Measurements from ENCODE around the gene PMEL. TPM values are rescaled to one million over a fixed set of nuclear protein-coding genes. Genes with fewer than 3 reads are reported as not detected.

The PMEL gene
- total RNA-seq, 2 experiments from 2014 or later: 0.25 to 0.28 TPM

GRCh38 chr12:55938826-55939501 lies 26.9 kb downstream of the PMEL start:
- Mint-ChIP-seq H3K9me3 (no peaks in the 10 kb centered on the region), H3K27ac (peak overlapping the region; percentile 84), H3K4me1 (peaks cover 83% of the 10 kb centered on the region), H3K27me3 (no peaks in the 10 kb centered on the region), H3K4me3 (no peak overlapping the region), H3K36me3 (peaks cover 69% of the 10 kb centered on the region)
- DNase-seq: no peak

DNA sequence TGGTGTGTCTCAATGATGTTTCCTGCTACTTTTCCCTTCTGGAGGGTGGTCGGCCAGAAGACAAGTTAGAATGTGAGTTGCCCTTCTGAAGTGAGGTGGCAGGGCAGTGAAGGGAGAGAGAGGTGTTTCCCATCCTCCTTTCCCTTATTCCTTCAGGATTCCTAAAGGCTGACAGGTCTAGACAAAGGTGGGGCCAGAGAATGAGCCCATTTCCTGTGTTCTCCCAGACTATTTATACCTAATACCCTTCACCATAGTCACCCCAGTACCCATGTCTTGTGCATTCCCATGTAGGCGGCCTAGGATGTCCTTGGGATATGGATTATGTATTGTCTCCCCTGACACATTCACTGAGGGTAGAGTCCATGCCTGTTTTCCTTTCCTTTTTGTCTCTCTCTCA lies 27.9 kb downstream of the PMEL start:
- Mint-ChIP-seq H3K4me3 (no peak overlapping the region), H3K27me3 (no peaks in the 10 kb centered on the region), H3K4me1 (peaks cover 88% of the 10 kb centered on the region), H3K27ac (peak overlapping the region; percentile 84), H3K9me3 (no peaks in the 10 kb centered on the region), H3K36me3 (peaks cover 71% of the 10 kb centered on the region)
- DNase-seq: no peak

DNA sequence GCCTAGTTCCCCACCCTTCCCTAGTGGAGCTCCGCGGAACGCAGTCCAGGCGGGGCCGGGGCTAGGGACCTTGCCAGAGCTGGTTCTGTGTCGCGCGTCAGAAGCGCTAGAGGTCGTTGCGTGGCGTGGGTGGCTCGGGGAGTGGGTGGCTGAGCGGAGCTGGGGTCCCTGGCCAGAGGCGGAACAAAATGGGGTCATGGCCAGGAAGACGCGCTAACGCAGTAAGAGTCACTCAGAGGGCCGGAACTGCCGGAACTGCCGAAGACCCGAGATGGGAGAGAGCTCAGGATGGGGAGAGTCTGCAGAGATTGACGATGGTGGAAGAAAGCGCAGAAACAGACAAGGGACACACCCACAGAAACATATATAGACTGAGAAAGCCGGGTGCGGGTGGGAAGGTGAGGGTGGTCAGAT lies 30.1 kb downstream of the PMEL start:
- Mint-ChIP-seq H3K36me3 (peaks cover 72% of the 10 kb centered on the region), H3K9me3 (no peaks in the 10 kb centered on the region), H3K4me3 (peak overlapping the region; percentile 99), H3K27me3 (no peaks in the 10 kb centered on the region), H3K27ac (peak overlapping the region; percentile 99), H3K4me1 (peaks cover 78% of the 10 kb centered on the region)
- peak; percentile 45 for DNase-seq

- Mint-ChIP-seq H3K4me1 (peaks cover 77% of the 10 kb centered on the region), H3K36me3 (peaks cover 67% of the 10 kb centered on the region), H3K27me3 (no peaks in the 10 kb centered on the region), H3K9me3 (no peaks in the 10 kb centered on the region), H3K4me3 (peak overlapping the region; percentile 99), H3K27ac (peak overlapping the region; percentile 99)
- DNase-seq: no peak
Measured at GRCh38 chr12:55934773-55935172, 31.1 kb downstream of the PMEL start.

GRCh38 chr12:55933799-55934742 lies 31.8 kb downstream of the PMEL start:
- H3K4me1 Mint-ChIP-seq: peaks cover 75% of the 10 kb centered on the region
- peaks cover 68% of the 10 kb centered on the region for H3K36me3 Mint-ChIP-seq
- H3K27me3 Mint-ChIP-seq: no peaks in the 10 kb centered on the region
- peak overlapping the region; percentile 99 for H3K4me3 Mint-ChIP-seq
- no peak for DNase-seq
- no peaks in the 10 kb centered on the region for H3K9me3 Mint-ChIP-seq
- peak overlapping the region; percentile 99 for H3K27ac Mint-ChIP-seq

DNA sequence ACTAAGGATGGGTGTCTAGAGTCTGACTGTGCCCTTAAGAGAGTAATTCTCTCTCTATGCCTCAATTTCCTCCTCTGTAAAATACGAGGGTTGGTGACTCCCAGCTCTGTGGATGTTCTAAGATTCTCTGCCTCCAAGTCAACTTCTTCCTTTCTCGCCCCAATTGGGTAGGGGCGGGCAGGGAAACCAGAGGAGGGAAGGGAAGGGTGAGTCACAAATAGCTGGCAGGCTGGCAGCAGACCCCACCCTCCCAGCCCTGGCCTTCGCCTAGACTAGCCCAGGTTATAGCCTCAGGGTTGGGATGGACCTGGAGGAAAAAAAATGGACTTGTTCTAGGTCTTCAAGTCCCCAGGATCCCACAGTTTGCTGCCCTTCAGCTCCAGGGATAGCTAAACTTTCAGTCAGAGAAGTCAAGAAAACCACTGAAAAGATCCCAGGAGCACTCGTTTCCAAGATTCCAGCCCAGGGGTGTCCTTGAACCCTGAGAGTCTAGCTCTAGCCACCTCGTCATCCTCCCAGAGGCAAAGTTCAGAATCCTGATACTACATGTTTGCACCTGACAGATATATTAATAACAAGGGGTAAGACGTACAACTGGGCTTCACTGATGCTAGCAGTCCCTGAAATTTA lies 32.6 kb downstream of the PMEL start:
- H3K27me3 Mint-ChIP-seq: no peaks in the 10 kb centered on the region
- H3K9me3 Mint-ChIP-seq: no peaks in the 10 kb centered on the region
- peaks cover 68% of the 10 kb centered on the region for H3K4me1 Mint-ChIP-seq
- H3K36me3 Mint-ChIP-seq: peaks cover 62% of the 10 kb centered on the region
- no peak for DNase-seq
- peak overlapping the region; percentile 99 for H3K4me3 Mint-ChIP-seq
- peak overlapping the region; percentile 99 for H3K27ac Mint-ChIP-seq

DNA sequence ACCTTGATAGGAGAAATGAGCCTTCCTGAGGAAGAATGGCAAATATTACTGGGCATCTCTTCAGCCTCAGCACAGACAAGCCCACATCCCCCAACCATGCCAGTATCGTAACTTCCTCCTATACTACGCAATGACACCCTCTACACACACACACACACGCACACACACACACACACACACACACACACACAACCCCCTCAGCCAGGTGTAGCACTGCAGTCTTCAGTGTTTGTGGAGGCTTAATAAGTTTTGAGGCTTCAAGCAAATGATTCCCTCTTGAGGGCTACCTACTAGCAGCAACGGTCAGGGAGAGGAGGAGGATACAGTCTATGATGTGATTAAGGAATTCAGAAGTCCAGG lies 33.3 kb downstream of the PMEL start:
- peak overlapping the region; percentile 99 for H3K4me3 Mint-ChIP-seq
- no peaks in the 10 kb centered on the region for H3K27me3 Mint-ChIP-seq
- peak overlapping the region; percentile 99 for H3K27ac Mint-ChIP-seq
- H3K4me1 Mint-ChIP-seq: peaks cover 62% of the 10 kb centered on the region
- no peak for DNase-seq
- peaks cover 63% of the 10 kb centered on the region for H3K36me3 Mint-ChIP-seq
- H3K9me3 Mint-ChIP-seq: no peaks in the 10 kb centered on the region

DNA sequence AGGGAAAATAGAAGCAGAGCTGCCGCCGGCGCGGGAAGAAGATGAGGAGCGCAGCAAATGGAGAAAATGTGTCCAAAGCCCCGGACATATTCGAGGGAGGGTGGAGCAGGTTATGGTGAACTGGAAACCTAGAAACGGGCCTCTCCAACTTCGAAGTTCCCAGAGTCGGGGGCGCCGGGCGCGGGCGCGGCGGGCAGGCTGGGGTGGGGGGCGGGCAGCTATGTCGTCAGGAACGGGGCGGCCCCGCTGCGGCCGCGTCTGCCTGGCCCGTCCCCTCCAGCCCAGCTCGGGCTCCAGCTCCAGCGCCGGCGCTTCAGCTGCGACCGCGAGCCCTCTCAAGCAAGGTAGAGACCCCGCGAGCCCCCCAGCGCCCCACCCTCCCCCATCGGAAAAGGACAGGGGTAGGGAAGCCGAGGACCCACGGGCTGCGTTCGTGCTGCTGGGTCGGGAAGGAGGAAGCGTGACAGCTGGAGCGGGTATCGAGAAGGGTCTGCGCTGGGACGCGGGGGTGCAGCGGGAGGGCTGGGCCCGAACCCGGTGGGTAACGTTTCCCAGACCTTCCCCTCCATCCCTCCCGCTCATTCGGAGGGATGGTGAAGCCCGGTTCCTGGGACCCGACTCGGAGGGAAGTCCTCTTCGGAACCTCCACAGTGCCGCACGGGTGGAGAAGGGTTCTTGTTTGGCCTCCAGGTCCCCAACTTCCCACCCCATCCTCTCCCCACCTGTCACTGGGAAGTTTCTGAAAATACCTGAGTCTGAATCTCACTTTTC lies 33.9 kb downstream of the PMEL start:
- H3K27ac Mint-ChIP-seq: peak overlapping the region; percentile 99
- peak; percentile 37 for DNase-seq
- H3K9me3 Mint-ChIP-seq: no peaks in the 10 kb centered on the region
- peaks cover 56% of the 10 kb centered on the region for H3K4me1 Mint-ChIP-seq
- peak overlapping the region; percentile 99 for H3K4me3 Mint-ChIP-seq
- peaks cover 61% of the 10 kb centered on the region for H3K36me3 Mint-ChIP-seq
- peaks cover 2% of the 10 kb centered on the region for H3K27me3 Mint-ChIP-seq

DNA sequence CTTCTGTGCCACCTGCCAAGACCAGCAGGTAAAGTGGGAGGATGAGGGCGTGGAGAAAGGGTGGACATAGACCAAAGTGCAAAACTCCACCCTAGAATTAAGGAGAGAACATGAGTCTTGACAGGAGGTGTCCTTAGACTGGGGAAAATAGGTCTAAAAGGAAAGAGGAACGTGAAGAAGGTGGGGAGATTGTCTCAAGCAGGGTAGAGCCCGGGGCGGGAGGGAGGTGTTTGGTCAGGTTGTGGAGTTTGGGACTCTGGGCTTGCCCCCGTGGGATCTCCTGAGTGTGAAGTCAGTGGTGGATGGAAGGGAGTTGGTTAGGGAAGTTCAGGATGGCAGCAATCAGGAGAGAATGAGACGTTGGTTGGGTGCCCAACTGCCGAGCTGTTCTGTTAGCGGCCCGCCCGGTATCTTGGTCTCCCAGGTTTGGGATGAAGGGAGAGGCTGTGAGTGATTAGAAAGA lies 34.5 kb downstream of the PMEL start:
- no peak for DNase-seq

DNA sequence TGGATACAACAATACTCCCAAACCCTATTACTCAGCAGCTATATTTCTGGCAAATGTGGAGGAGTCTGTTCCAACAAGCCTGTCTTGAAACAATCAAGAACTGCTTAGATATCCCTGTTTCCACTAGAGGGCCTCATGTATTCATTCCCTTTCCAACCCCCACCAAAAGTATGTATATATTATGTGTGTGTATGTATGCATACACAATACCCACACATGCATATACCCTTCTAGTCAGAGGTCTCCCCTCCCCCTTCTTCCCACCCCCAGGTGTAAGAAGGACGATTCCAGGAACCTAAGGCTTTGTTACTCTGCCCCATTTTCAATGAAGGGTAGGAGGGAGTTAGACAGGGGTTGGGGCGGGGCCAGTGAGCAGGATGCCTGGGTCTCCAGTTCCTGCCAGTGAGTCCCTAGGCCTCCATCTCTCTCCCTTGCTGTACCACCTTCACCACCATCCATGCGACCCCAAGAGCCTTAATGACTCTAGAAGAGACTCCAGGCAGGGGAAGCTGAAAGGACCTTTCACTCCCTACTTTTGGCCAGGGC lies 35.0 kb downstream of the PMEL start, which contains the start of gene DGKA:
DGKA (plus strand) TSS at position 392 of the 546 bp plus-strand sequence. CDS start 5,342 bp downstream, outside the sequence.
- peak within 1 kb of the TSS; percentile 99 for H3K4me3 Mint-ChIP-seq
- peaks cover 3% of the 10 kb centered on the region for H3K27me3 Mint-ChIP-seq
- peaks cover 51% of the 10 kb centered on the region for H3K36me3 Mint-ChIP-seq
- peak within 1 kb of the TSS; percentile 99 for H3K27ac Mint-ChIP-seq
- peaks cover 47% of the 10 kb centered on the region for H3K4me1 Mint-ChIP-seq
- peak; percentile 87 for DNase-seq
- no peaks in the 10 kb centered on the region for H3K9me3 Mint-ChIP-seq

More for the DNA sequence above, 34.5 kb downstream of the PMEL start:
- H3K4me3 Mint-ChIP-seq: peak overlapping the region; percentile 99
- no peaks in the 10 kb centered on the region for H3K9me3 Mint-ChIP-seq
- peaks cover 50% of the 10 kb centered on the region for H3K4me1 Mint-ChIP-seq
- peaks cover 55% of the 10 kb centered on the region for H3K36me3 Mint-ChIP-seq
- peaks cover 3% of the 10 kb centered on the region for H3K27me3 Mint-ChIP-seq
- H3K27ac Mint-ChIP-seq: peak overlapping the region; percentile 99

- H3K4me1 Mint-ChIP-seq: peaks cover 43% of the 10 kb centered on the region
- H3K36me3 Mint-ChIP-seq: peaks cover 50% of the 10 kb centered on the region
- no peaks in the 10 kb centered on the region for H3K9me3 Mint-ChIP-seq
- H3K27ac Mint-ChIP-seq: peak overlapping the region; percentile 99
- H3K4me3 Mint-ChIP-seq: peak overlapping the region; percentile 99
- peaks cover 3% of the 10 kb centered on the region for H3K27me3 Mint-ChIP-seq
- DNase-seq: peak; percentile 91
Measured at GRCh38 chr12:55929306-55929791, 36.5 kb downstream of the PMEL start.

DNA sequence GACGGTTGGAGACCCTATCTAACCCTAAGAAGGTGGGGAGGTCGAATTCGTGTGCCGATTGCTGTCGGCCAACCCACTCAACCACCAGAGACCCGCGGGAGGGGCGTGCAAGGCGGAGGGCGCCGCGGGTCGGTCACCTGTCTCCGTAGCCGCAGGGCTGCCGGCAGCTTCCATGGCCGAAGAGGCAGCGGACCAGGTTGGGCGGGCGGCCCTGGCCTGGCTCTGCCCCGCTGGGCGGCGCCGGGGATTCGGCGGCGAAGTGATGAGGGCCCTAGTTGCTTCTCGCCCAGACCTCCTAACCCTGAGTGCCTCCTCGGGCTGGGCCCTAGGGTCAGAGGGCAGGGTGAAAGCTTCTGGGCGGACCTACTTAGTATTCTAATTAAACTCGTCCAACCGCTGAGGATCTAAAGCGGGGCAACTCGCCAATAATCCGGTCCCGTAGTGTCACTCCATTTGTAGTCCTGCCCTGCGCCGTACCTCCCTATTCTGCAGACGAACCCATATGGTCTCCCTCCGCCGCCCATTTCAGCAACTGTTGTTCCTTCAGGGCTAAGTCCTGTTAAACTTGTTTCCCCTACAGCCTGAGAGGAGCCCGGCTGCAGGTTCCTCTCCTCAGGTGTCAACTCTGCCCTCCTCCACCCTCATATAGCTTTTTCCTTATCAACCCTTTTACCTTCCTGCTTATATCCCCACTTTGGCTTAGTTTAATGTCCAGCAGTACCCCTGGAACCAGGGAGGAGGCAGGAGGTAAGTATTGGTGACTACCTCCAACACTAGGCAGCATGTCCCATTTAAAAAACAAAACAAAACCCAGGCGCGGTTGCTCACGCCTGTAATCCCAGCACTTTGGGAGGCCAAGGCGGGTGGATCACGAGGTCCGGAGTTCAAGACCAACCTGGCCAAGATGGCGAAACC lies 38.0 kb downstream of the PMEL start, which contains the start of gene PYM1:
PYM1 (minus strand) TSS at position 307 of the 915 bp plus-strand sequence; CDS start at position 174, 133 bp downstream.
- H3K36me3 Mint-ChIP-seq: peaks cover 44% of the 10 kb centered on the region

More for the DNA sequence above, 38.0 kb downstream of the PMEL start, which contains the start of gene PYM1:
- peak; percentile 73 for DNase-seq
- Mint-ChIP-seq H3K27me3 (peaks cover 3% of the 10 kb centered on the region), H3K4me1 (peaks cover 37% of the 10 kb centered on the region), H3K9me3 (no peaks in the 10 kb centered on the region), H3K4me3 (peak within 1 kb of the TSS; percentile 99), H3K27ac (peak within 1 kb of the TSS; percentile 99)
